ENCODE measurements around the gene ZMYND12. TPM values are rescaled to one million over a fixed set of nuclear protein-coding genes. Genes with fewer than 3 reads are reported as not detected.

Gene ZMYND12
- total RNA-seq, 1 experiment from 2014 or later: 0.28 TPM

DNA sequence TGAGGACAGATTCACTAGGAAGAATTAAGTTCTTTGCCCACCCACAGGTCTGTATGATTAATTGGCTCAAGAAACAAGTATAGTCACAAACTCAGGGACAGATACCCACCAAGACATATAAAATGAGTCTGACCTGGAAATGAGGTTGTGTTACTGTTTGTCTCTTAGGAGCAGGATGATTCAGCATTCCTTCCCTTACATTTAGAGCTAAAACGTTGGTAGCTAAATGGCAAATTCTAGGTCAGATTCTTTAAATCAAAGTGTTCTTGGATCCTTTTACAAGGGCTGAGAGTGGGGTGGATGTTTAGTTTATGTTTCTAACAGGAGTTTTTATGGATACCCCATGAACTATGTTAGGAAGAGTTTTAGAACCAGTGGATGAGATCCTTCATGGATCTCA lies 70.5 kb downstream of the ZMYND12 start:
- Histone ChIP-seq H3K27me3 (replicated peaks; ENCODE audit: insufficient read depth, low read depth, low read length, poor library complexity) (peaks cover 24% of the 10 kb centered on the region), H3K27ac (ENCODE audit: low read depth, low read length, poor library complexity, severe bottlenecking) (no peak overlapping the region), H3K4me1 (ENCODE audit: insufficient read depth, low read length, poor library complexity, severe bottlenecking) (no peaks in the 10 kb centered on the region), H3K9me3 (ENCODE audit: low read depth, low read length, poor library complexity, severe bottlenecking) (no peaks in the 10 kb centered on the region), H3K4me3 (ENCODE audit: low read depth, low read length, poor library complexity, severe bottlenecking) (no peak overlapping the region), H3K36me3 (ENCODE audit: insufficient read depth, low read length, poor library complexity, severe bottlenecking) (no peaks in the 10 kb centered on the region)
- CTCF ChIA-PET: interaction anchor here (0.7 kb wide), 1 partner anchor 125 kb away, joined by 3 read pairs; no protein-coding TSS in a partner anchor
- TF ChIP-seq EZH2 (IDR thresholded peaks at IDR 0.05; ENCODE audit: borderline replicate concordance, low read depth, low read length, poor library complexity, severe bottlenecking): no peak
- TF ChIP-seq, protein P1, sequence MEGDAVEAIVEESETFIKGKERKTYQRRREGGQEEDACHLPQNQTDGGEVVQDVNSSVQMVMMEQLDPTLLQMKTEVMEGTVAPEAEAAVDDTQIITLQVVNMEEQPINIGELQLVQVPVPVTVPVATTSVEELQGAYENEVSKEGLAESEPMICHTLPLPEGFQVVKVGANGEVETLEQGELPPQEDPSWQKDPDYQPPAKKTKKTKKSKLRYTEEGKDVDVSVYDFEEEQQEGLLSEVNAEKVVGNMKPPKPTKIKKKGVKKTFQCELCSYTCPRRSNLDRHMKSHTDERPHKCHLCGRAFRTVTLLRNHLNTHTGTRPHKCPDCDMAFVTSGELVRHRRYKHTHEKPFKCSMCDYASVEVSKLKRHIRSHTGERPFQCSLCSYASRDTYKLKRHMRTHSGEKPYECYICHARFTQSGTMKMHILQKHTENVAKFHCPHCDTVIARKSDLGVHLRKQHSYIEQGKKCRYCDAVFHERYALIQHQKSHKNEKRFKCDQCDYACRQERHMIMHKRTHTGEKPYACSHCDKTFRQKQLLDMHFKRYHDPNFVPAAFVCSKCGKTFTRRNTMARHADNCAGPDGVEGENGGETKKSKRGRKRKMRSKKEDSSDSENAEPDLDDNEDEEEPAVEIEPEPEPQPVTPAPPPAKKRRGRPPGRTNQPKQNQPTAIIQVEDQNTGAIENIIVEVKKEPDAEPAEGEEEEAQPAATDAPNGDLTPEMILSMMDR (conservative IDR thresholded peaks at IDR 0.05; ENCODE audit: low read depth, low read length): no peak
- BruUV-seq (replicated peaks): no TSS peak
- intact Hi-C loops (cut with micrococcal nuclease; ENCODE audit: unreplicated experiment): no loop called here
- POLR2A ChIA-PET (ENCODE audit: low non-redundant PET): no interaction called here
- no peak for DNase-seq (ENCODE audit: low spot score)

DNA sequence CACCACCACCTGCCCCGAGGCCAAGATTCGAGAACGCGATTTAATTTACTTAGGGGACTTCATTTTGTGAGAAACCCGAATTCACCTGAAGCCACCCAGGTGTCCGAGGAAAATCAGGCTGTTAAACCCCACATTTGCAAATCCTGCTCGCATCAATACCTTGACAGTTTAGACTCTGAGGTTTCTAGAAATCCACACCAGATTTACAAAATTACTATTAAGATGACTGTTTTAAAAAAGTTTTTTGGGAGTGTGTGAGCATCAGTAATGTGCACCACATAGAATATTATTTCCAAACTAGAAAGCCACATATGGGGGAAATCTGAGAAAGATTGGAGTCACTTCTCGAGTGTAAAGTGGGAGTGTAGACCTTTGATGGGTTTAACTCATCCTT lies 74.5 kb downstream of the ZMYND12 start:
- DNase-seq (ENCODE audit: low spot score): no peak
- ChIA-PET CTCF (no interaction called here), POLR2A (ENCODE audit: low non-redundant PET) (no interaction called here)
- peaks cover 47% of the 10 kb centered on the region for H3K27me3 ChIP-seq (replicated peaks; ENCODE audit: insufficient read depth, low read depth, low read length, poor library complexity)
- H3K27ac ChIP-seq (ENCODE audit: low read depth, low read length, poor library complexity, severe bottlenecking): no peak overlapping the region
- no peaks in the 10 kb centered on the region for H3K4me1 ChIP-seq (ENCODE audit: insufficient read depth, low read length, poor library complexity, severe bottlenecking)
- no TSS peak for BruUV-seq (replicated peaks)
- no peaks in the 10 kb centered on the region for H3K9me3 ChIP-seq (ENCODE audit: low read depth, low read length, poor library complexity, severe bottlenecking)
- no peaks in the 10 kb centered on the region for H3K36me3 ChIP-seq (ENCODE audit: insufficient read depth, low read length, poor library complexity, severe bottlenecking)
- intact Hi-C loops (cut with micrococcal nuclease; ENCODE audit: unreplicated experiment): no loop called here
- TF ChIP-seq EZH2 (IDR thresholded peaks at IDR 0.05; ENCODE audit: borderline replicate concordance, low read depth, low read length, poor library complexity, severe bottlenecking): peak; percentile 64
- TF ChIP-seq, protein P1 (conservative IDR thresholded peaks at IDR 0.05; ENCODE audit: low read depth, low read length): no peak
- peak overlapping the region; percentile 45 for H3K4me3 ChIP-seq (ENCODE audit: low read depth, low read length, poor library complexity, severe bottlenecking)

DNA sequence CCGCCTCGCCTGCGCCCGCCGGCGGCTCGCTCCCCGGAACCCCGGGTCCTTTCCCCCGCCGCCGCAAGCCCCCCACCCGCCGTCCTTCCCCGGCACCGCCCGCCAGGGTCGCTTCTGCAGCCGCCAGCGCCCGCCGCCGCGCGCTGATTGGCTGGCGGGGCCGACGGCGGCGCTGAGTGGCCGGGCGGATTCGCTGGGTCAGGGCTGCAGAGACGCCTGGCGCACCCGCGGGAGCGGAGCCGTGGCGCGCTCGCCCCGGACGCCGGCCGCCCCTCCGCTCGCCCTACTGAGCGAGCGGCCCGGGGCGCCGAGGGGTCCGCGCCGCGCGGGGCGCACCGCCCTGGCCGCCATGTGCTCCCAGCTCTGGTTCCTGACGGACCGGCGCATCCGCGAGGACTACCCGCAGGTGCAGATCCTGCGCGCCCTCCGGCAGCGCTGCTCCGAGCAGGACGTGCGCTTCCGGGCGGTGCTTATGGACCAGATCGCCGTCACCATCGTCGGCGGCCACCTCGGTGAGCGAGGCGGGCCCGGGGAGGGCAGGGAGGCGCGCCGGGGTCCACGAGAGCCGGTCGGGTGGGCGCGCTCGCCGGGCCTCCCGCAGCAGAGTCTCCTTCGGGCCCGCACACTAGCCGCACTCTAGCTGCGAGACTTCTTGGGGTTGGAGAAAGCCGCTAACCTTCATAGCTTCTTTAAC lies 75.1 kb downstream of the ZMYND12 start, which contains the start of gene RIMKLA:
RIMKLA (plus strand) TSS at position 207 of the 694 bp plus-strand sequence; CDS start at position 350, 143 bp downstream.
- POLR2A ChIA-PET (ENCODE audit: low non-redundant PET): no interaction called here
- no peaks in the 10 kb centered on the region for H3K36me3 ChIP-seq (ENCODE audit: insufficient read depth, low read length, poor library complexity, severe bottlenecking)
- H3K27ac ChIP-seq (ENCODE audit: low read depth, low read length, poor library complexity, severe bottlenecking): no peak within 1 kb of the TSS
- no peaks in the 10 kb centered on the region for H3K9me3 ChIP-seq (ENCODE audit: low read depth, low read length, poor library complexity, severe bottlenecking)
- H3K27me3 ChIP-seq (replicated peaks; ENCODE audit: insufficient read depth, low read depth, low read length, poor library complexity): peaks cover 47% of the 10 kb centered on the region
- intact Hi-C loops (cut with micrococcal nuclease; ENCODE audit: unreplicated experiment): no loop called here
- no peaks in the 10 kb centered on the region for H3K4me1 ChIP-seq (ENCODE audit: insufficient read depth, low read length, poor library complexity, severe bottlenecking)
- H3K4me3 ChIP-seq (ENCODE audit: low read depth, low read length, poor library complexity, severe bottlenecking): peak within 1 kb of the TSS; percentile 45
- peak; percentile 53 for DNase-seq (ENCODE audit: low spot score)
- CTCF ChIA-PET: no interaction called here
- TF ChIP-seq, protein P1 (conservative IDR thresholded peaks at IDR 0.05; ENCODE audit: low read depth, low read length): no peak
- TF ChIP-seq EZH2 (IDR thresholded peaks at IDR 0.05; ENCODE audit: borderline replicate concordance, low read depth, low read length, poor library complexity, severe bottlenecking): peak; percentile 87
- BruUV-seq (replicated peaks): no TSS peak

Other genes with a start within 250 kb of the ZMYND12 start
- 55.4 and 57.9 TPM in 2 replicates for gene FOXJ3, start 120.8 kb downstream of the ZMYND12 start, total RNA-seq (2021)
- 0.04 and 0.24 TPM in 2 replicates for gene RIMKLA, start 75.2 kb downstream of the ZMYND12 start, total RNA-seq (2021)
- 34.4 and 35.7 TPM in 2 replicates for gene PPCS, start 521 bp upstream of the ZMYND12 start, total RNA-seq (2021)
- 4.8 and 7.7 TPM in 2 replicates for gene CCDC30, start 7.3 kb upstream of the ZMYND12 start, total RNA-seq (2021)
- gene PPIH, start 202.4 kb upstream of the ZMYND12 start, total RNA-seq (2021): 75.9 and 79.0 TPM in 2 replicates
- 1,480 and 1,576 TPM in 2 replicates for gene YBX1, start 226.4 kb upstream of the ZMYND12 start, total RNA-seq (2021)

Measured in A673 (cell line).